DND-41 (cell line): ENCODE data around the gene DIDO1.

ENCODE experiments used
- ATAC-seq: fragments of 200-7000 bp; cut with Tn5 transposase; 3 replicates; pipeline ENCODE4 v1.9.1; 2021; ENCODE audit warnings: low read depth; ENCODE audit not compliant: insufficient read depth
- DNase-seq: peaks from one replicate; pipeline ENCODE4 v3.0.0-alpha.2; 2020
- H2AFZ ChIP-seq: 2 replicates; pipeline ENCODE4 v1.6.0; 2012; ENCODE audit warnings: low read depth, low read length
- H3K27ac ChIP-seq: 2 replicates; pipeline ENCODE4 v1.5.1; 2012; ENCODE audit warnings: low read length, inconsistent platforms
- H3K27me3 ChIP-seq: fragments of 200-600 bp; sonication (generic); 2 replicates; pipeline ENCODE4 v1.6.0; 2012; ENCODE audit warnings: low read length, mild to moderate bottlenecking, inconsistent platforms; ENCODE audit not compliant: insufficient read depth, poor library complexity
- H3K36me3 ChIP-seq: 2 replicates; pipeline ENCODE4 v1.5.1; 2012; ENCODE audit warnings: low read length, inconsistent platforms; ENCODE audit not compliant: insufficient read depth
- H3K4me1 ChIP-seq: 2 replicates; pipeline ENCODE4 v1.5.1; 2012; ENCODE audit warnings: mild to moderate bottlenecking, low read length; ENCODE audit not compliant: insufficient read depth
- H3K4me2 ChIP-seq: 2 replicates; pipeline ENCODE4 v1.6.0; 2012; ENCODE audit warnings: mild to moderate bottlenecking, moderate library complexity, low read length, inconsistent platforms; ENCODE audit not compliant: insufficient read depth
- H3K4me3 ChIP-seq, 2 experiments: fragments of 200-600 bp in 1 of 2; shearing (Covaris generic) in 1 of 2; 2 replicates each; pipeline ENCODE4 v1.5.1; 2012 to 2016; ENCODE audit warnings: inconsistent platforms in 2 of 2, low read length in 2 of 2, mild to moderate bottlenecking in 2 of 2, low read depth in 1 of 2, moderate library complexity in 1 of 2
- H3K79me2 ChIP-seq: 2 replicates; pipeline ENCODE4 v1.6.0; 2012; ENCODE audit warnings: low read length, inconsistent platforms; ENCODE audit not compliant: insufficient read depth
- H3K9ac ChIP-seq: 2 replicates; pipeline ENCODE4 v1.6.0; 2012; ENCODE audit warnings: low read depth, mild to moderate bottlenecking, inconsistent platforms, low read length, moderate library complexity
- H3K9me3 ChIP-seq: 2 replicates; pipeline ENCODE4 v1.5.1; 2012; ENCODE audit warnings: low read length, moderate library complexity, mild to moderate bottlenecking, inconsistent platforms; ENCODE audit not compliant: insufficient read depth, severe bottlenecking
- H4K20me1 ChIP-seq: 2 replicates; pipeline ENCODE4 v1.6.0; 2012; ENCODE audit warnings: low read length; ENCODE audit not compliant: insufficient read depth
- EZH2 ChIP-seq: IDR thresholded peaks from 3 replicates; pipeline ENCODE4 v1.6.1; 2012; ENCODE audit warnings: borderline replicate concordance, low read depth, mild to moderate bottlenecking, moderate library complexity, low read length, inconsistent platforms; ENCODE audit not compliant: severe bottlenecking
- TF ChIP-seq, protein P1 (sequence below): IDR thresholded peaks from 2 replicates; pipeline ENCODE4 v1.5.1; 2012; ENCODE audit warnings: borderline replicate concordance, low read length, moderate library complexity, mild to moderate bottlenecking; ENCODE audit not compliant: poor library complexity, severe bottlenecking; ENCODE audit errors: extremely low read depth

DIDO1 gene

DNA sequence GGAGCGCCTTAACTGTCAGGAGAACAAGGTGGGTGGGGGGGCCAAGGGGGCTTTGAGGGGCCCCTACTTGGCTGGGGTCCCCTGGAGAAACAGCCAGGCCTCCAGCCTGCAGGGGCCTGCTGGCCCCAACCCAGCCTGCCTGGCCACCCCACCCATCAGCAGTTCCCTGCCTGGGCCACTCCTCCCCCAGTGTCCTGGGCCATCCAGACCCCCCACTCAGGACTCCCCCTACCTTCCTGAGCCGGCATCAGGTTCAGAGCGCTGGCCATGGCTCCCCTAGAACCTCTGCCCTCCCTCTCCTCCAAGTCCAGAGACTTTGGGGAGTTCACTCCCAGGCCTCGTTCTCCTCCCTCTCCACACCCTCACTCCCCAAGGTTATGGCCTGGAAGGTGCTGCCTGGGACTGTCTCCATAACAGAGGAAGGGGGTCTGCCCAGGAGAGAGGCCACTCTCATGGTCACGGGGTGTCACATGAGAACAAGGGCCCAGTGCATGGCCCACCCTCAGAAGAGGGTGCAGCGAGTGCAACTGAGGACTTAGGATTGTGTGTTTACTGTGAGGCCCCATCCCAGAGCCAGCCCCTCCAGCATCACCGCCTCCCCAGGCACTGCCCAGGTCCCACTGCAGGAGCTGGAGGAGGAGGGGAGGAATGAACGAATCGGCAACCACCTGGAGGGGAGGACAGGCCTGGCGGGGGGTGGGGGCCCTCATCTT lies 32.2 kb upstream of the DIDO1 start:
- DNase-seq (no peak), ATAC-seq (no peak)
- Histone ChIP-seq H3K4me3 (no peak overlapping the region), H3K9ac (no peak overlapping the region), H3K4me2 (no peak overlapping the region; the same call in 1 of the 2 replicates), H3K27ac (no peak overlapping the region), H3K4me1 (peaks cover 37% of the 10 kb centered on the region), H3K36me3 (no peaks in the 10 kb centered on the region), H4K20me1 (no peaks in the 10 kb centered on the region; the same call in 1 of the 2 replicates), H3K9me3 (no peaks in the 10 kb centered on the region), H2AFZ (no peak overlapping the region), H3K27me3 (no peaks in the 10 kb centered on the region), H3K79me2 (no peaks in the 10 kb centered on the region)
- TF ChIP-seq, protein P1, sequence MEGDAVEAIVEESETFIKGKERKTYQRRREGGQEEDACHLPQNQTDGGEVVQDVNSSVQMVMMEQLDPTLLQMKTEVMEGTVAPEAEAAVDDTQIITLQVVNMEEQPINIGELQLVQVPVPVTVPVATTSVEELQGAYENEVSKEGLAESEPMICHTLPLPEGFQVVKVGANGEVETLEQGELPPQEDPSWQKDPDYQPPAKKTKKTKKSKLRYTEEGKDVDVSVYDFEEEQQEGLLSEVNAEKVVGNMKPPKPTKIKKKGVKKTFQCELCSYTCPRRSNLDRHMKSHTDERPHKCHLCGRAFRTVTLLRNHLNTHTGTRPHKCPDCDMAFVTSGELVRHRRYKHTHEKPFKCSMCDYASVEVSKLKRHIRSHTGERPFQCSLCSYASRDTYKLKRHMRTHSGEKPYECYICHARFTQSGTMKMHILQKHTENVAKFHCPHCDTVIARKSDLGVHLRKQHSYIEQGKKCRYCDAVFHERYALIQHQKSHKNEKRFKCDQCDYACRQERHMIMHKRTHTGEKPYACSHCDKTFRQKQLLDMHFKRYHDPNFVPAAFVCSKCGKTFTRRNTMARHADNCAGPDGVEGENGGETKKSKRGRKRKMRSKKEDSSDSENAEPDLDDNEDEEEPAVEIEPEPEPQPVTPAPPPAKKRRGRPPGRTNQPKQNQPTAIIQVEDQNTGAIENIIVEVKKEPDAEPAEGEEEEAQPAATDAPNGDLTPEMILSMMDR: no peak
- no peak for TF ChIP-seq EZH2

DNA sequence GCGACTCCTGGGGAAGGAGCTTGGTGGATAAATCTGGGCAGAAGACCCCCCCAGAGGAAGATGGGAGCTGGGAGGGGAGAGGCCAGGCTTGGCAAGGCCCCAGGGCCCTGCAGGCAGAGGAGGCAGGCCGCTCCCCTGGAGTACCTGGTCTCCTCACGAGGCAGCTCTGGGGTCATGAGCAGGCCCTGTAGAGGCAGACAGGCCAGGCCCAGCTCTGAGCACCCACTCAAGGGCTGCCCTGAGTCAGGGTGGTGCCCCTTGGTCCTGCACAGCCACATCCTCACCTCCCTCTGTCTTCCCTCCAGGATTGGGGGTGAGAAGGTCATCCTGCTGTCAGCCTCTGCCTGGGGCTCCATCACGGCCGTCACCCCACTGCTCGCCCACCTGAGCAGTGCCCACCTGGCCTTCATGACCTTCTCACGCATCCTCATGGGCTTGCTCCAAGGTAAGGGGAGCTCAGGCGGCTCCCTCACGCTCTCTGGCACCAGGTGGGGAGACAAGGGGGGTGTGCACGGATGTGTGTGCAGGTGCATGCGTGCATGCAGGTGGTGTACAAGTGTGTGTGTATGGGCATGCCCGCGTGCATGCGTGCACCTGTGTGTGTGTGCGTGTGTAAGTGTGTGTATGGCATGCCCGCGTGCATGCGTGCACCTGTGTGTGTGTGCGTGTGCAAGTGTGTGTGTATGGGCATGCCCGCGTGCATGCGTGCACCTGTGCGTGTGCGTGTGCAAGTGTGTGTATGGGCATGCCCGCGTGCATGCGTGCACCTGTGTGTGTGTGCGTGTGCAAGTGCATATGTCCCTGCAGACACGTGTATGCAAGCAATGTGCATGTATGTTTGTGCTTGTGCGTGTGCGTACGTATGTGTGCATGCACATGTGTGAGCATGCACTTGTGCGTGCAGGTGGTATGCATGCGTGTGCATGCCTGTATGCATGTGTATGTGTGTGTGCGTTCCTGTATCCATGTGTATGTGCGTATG lies 31.1 kb upstream of the DIDO1 start:
- TF ChIP-seq, protein P1: no peak
- 0 out of 2 replicates have a peak overlapping the region, but pooled peaks have one; percentile 22 for H3K27ac ChIP-seq
- peaks cover 48% of the 10 kb centered on the region for H3K4me1 ChIP-seq

DNA sequence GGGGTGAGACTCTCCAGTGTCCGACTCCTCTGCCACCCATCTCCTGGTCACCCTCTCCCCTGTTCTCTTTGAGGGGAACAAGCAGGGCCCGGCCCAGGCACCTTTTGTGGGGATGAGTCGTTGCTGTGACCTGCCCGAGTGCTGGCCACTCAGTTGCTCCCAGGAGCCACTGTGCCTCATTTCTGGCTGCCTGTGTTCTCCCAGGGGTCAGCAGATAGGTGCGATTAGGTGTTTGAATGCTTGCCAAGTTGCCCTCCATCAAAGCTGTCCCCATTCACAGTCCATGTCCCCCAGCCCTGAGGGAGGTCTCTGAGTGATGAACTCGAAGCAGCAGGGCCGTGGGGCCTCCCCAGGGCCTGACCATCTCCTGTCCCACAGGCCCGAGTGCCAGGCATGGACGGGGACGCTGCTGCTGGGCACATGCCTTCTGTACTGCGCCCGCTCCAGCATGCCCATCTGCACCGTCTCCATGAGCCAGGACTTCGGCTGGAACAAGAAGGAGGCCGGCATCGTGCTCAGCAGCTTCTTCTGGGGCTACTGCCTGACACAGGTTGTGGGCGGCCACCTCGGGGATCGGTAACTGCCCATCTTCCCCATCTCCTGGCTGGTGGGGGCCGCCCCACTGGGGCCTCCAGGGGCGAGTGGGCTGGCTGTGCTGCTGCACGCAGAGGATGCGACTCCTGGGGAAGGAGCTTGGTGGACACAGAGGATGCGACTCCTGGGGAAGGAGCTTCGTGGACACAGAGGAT lies 30.3 kb upstream of the DIDO1 start:
- Histone ChIP-seq H4K20me1 (no peaks in the 10 kb centered on the region; the same call in 1 of the 2 replicates), H3K4me3 (no peak overlapping the region), H2AFZ (no peak overlapping the region), H3K9ac (no peak overlapping the region), H3K4me2 (no peak overlapping the region), H3K9me3 (no peaks in the 10 kb centered on the region), H3K27ac (no peak overlapping the region), H3K27me3 (no peaks in the 10 kb centered on the region), H3K36me3 (no peaks in the 10 kb centered on the region), H3K79me2 (peaks cover 4% of the 10 kb centered on the region; the same call in 1 of the 2 replicates), H3K4me1 (peaks cover 52% of the 10 kb centered on the region)
- no peak for DNase-seq
- TF ChIP-seq, protein P1: no peak
- TF ChIP-seq EZH2: no peak
- no peak for ATAC-seq

More for the DNA sequence above, 31.1 kb upstream of the DIDO1 start:
- Histone ChIP-seq H3K4me3 (no peak overlapping the region), H3K36me3 (no peaks in the 10 kb centered on the region), H3K79me2 (peaks cover 4% of the 10 kb centered on the region; the same call in 1 of the 2 replicates), H3K9me3 (no peaks in the 10 kb centered on the region), H2AFZ (no peak overlapping the region), H3K9ac (no peak overlapping the region), H3K27me3 (no peaks in the 10 kb centered on the region), H3K4me2 (no peak overlapping the region), H4K20me1 (no peaks in the 10 kb centered on the region; the same call in 1 of the 2 replicates)
- ATAC-seq (no peak), DNase-seq (no peak)
